Measurements from ENCODE around the gene ALX3.

DNA sequence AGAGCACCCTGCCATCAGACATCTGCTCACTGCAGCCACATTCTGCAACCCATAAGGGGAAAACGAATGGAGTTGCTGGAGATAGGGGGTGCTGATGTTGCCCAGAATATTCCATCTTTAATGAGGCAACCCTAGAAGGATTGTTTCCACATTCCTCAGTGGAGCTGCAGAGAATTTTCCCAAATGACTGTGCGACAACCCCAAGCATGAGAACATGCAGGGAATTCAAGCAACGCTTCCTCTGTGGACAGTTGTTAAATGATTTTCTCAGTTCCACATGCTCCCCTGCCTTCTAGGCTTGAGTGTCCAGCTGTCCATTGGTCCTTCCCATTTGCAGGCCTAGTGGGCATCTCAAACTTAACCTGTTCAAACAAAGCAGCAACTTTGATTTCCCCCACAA is 21.3 kb upstream of the ALX3 start:
- no peak for TF ChIP-seq NFE2L1 (CRISPR knock-in tag; IDR thresholded peaks at IDR 0.05)
- TF ChIP-seq, protein P1, sequence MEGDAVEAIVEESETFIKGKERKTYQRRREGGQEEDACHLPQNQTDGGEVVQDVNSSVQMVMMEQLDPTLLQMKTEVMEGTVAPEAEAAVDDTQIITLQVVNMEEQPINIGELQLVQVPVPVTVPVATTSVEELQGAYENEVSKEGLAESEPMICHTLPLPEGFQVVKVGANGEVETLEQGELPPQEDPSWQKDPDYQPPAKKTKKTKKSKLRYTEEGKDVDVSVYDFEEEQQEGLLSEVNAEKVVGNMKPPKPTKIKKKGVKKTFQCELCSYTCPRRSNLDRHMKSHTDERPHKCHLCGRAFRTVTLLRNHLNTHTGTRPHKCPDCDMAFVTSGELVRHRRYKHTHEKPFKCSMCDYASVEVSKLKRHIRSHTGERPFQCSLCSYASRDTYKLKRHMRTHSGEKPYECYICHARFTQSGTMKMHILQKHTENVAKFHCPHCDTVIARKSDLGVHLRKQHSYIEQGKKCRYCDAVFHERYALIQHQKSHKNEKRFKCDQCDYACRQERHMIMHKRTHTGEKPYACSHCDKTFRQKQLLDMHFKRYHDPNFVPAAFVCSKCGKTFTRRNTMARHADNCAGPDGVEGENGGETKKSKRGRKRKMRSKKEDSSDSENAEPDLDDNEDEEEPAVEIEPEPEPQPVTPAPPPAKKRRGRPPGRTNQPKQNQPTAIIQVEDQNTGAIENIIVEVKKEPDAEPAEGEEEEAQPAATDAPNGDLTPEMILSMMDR (IDR thresholded peaks at IDR 0.05): no peak
- TF ChIP-seq, protein P2, sequence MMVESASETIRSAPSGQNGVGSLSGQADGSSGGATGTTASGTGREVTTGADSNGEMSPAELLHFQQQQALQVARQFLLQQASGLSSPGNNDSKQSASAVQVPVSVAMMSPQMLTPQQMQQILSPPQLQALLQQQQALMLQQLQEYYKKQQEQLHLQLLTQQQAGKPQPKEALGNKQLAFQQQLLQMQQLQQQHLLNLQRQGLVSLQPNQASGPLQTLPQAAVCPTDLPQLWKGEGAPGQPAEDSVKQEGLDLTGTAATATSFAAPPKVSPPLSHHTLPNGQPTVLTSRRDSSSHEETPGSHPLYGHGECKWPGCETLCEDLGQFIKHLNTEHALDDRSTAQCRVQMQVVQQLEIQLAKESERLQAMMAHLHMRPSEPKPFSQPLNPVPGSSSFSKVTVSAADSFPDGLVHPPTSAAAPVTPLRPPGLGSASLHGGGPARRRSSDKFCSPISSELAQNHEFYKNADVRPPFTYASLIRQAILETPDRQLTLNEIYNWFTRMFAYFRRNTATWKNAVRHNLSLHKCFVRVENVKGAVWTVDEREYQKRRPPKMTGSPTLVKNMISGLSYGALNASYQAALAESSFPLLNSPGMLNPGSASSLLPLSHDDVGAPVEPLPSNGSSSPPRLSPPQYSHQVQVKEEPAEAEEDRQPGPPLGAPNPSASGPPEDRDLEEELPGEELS (CRISPR knock-in tag; IDR thresholded peaks at IDR 0.05): no peak
- no peak for TF ChIP-seq SP1 (CRISPR knock-in tag; conservative IDR thresholded peaks at IDR 0.05)
- TF ChIP-seq, protein P3, sequence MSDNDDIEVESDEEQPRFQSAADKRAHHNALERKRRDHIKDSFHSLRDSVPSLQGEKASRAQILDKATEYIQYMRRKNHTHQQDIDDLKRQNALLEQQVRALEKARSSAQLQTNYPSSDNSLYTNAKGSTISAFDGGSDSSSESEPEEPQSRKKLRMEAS (CRISPR knock-in tag; IDR thresholded peaks at IDR 0.05): no peak
- no peak for TF ChIP-seq CREB1 (CRISPR knock-in tag; IDR thresholded peaks at IDR 0.05)

Data from WTC11 (cell line).